T-helper 2 cell treated with Interferon-gamma antibody and Interleukin-4, amounts not matched to agents 5 μg/mL and 100 μg/mL, for 36 hours (primary cell): ENCODE measurements around the gene KLHDC4.
"Not testable (repeated sequence)": the region's sequence is repeated elsewhere in the genome, so short reads cannot be mapped to it uniquely, and the experiment has no call there.

Experiments
- DNase-seq: peaks from one replicate; pipeline ENCODE4 v3.0.0; 2021; ENCODE audit warnings: low spot score
- H3K27ac Mint-ChIP-seq: one replicate; pipeline ENCODE4 v1.8.0; 2021; ENCODE audit warnings: mild to moderate bottlenecking, mixed read lengths
- H3K27me3 Mint-ChIP-seq: one replicate; pipeline ENCODE4 v1.8.0; 2021; ENCODE audit warnings: low read depth, mixed read lengths
- H3K36me3 Mint-ChIP-seq: one replicate; pipeline ENCODE4 v1.8.0; 2021; ENCODE audit warnings: low read depth, mixed read lengths
- H3K4me1 Mint-ChIP-seq: one replicate; pipeline ENCODE4 v1.8.0; 2021; ENCODE audit warnings: low read depth, mixed read lengths
- H3K4me3 Mint-ChIP-seq: one replicate; pipeline ENCODE4 v1.8.0; 2022; ENCODE audit warnings: mild to moderate bottlenecking, moderate library complexity, mixed read lengths
- H3K9me3 Mint-ChIP-seq: one replicate; pipeline ENCODE4 v1.8.0; 2021; ENCODE audit warnings: mixed read lengths

KLHDC4 gene

GRCh38 chr16:87725596-87726235 is 40.1 kb downstream of the KLHDC4 start:
- H3K36me3 Mint-ChIP-seq = peaks cover 46% of the 10 kb centered on the region
- no peak for DNase-seq
- no peak overlapping the region for H3K4me3 Mint-ChIP-seq
- no peaks in the 10 kb centered on the region for H3K27me3 Mint-ChIP-seq
- H3K27ac Mint-ChIP-seq = no peak overlapping the region
- H3K4me1 Mint-ChIP-seq = peaks cover 4% of the 10 kb centered on the region
- H3K9me3 Mint-ChIP-seq = no peaks in the 10 kb centered on the region

GRCh38 chr16:87724490-87725291 is 41.1 kb downstream of the KLHDC4 start:
- H3K36me3 Mint-ChIP-seq = peaks cover 40% of the 10 kb centered on the region
- H3K27ac Mint-ChIP-seq = no peak overlapping the region
- no peak for DNase-seq
- no peaks in the 10 kb centered on the region for H3K27me3 Mint-ChIP-seq
- H3K4me1 Mint-ChIP-seq = peaks cover 4% of the 10 kb centered on the region
- H3K4me3 Mint-ChIP-seq = no peak overlapping the region
- H3K9me3 Mint-ChIP-seq = no peaks in the 10 kb centered on the region

- DNase-seq = no peak
- H3K27me3 Mint-ChIP-seq = no peaks in the 10 kb centered on the region
- no peak overlapping the region for H3K27ac Mint-ChIP-seq
- no peaks in the 10 kb centered on the region for H3K9me3 Mint-ChIP-seq
- H3K36me3 Mint-ChIP-seq = peaks cover 40% of the 10 kb centered on the region
- H3K4me1 Mint-ChIP-seq = peaks cover 4% of the 10 kb centered on the region
- H3K4me3 Mint-ChIP-seq = no peak overlapping the region
Observed at GRCh38 chr16:87723226-87723623, 42.6 kb downstream of the KLHDC4 start.

GRCh38 chr16:87722590-87723225 is 43.1 kb downstream of the KLHDC4 start:
- no peaks in the 10 kb centered on the region for H3K27me3 Mint-ChIP-seq
- peaks cover 4% of the 10 kb centered on the region for H3K4me1 Mint-ChIP-seq
- no peaks in the 10 kb centered on the region for H3K9me3 Mint-ChIP-seq
- no peak overlapping the region for H3K27ac Mint-ChIP-seq
- peaks cover 40% of the 10 kb centered on the region for H3K36me3 Mint-ChIP-seq
- no peak overlapping the region for H3K4me3 Mint-ChIP-seq
- DNase-seq = no peak

- Mint-ChIP-seq H3K27ac (no peak overlapping the region), H3K4me3 (no peak overlapping the region), H3K4me1 (peaks cover 4% of the 10 kb centered on the region), H3K27me3 (no peaks in the 10 kb centered on the region), H3K9me3 (no peaks in the 10 kb centered on the region), H3K36me3 (peaks cover 36% of the 10 kb centered on the region)
- DNase-seq = no peak
Observed at GRCh38 chr16:87721622-87722585, 43.9 kb downstream of the KLHDC4 start.

GRCh38 chr16:87720446-87720845 is 45.3 kb downstream of the KLHDC4 start:
- no peak overlapping the region for H3K4me3 Mint-ChIP-seq
- DNase-seq = no peak
- H3K4me1 Mint-ChIP-seq = peaks cover 4% of the 10 kb centered on the region
- H3K27ac Mint-ChIP-seq = no peak overlapping the region
- no peaks in the 10 kb centered on the region for H3K27me3 Mint-ChIP-seq
- H3K9me3 Mint-ChIP-seq = no peaks in the 10 kb centered on the region
- H3K36me3 Mint-ChIP-seq = peaks cover 30% of the 10 kb centered on the region

GRCh38 chr16:87718831-87719230 is 47.0 kb downstream of the KLHDC4 start:
- H3K9me3 Mint-ChIP-seq, H3K4me3 Mint-ChIP-seq: not testable (repeated sequence)

GRCh38 chr16:87715658-87716057 is 50.1 kb downstream of the KLHDC4 start:
- peaks cover 26% of the 10 kb centered on the region for H3K36me3 Mint-ChIP-seq
- no peak for DNase-seq
- H3K4me3 Mint-ChIP-seq = no peak overlapping the region

More at GRCh38 chr16:87718831-87719230, 47.0 kb downstream of the KLHDC4 start:
- not testable (repeated sequence) for DNase-seq, H3K27me3 Mint-ChIP-seq, H3K4me1 Mint-ChIP-seq, H3K27ac Mint-ChIP-seq
- peaks cover 31% of the 10 kb centered on the region for H3K36me3 Mint-ChIP-seq

GRCh38 chr16:87715231-87715630 is 50.6 kb downstream of the KLHDC4 start:
- Mint-ChIP-seq H3K4me1 (peaks cover 10% of the 10 kb centered on the region), H3K4me3 (no peak overlapping the region), H3K27me3 (no peaks in the 10 kb centered on the region), H3K27ac (peak overlapping the region; percentile 58), H3K9me3 (no peaks in the 10 kb centered on the region), H3K36me3 (peaks cover 28% of the 10 kb centered on the region)
- no peak for DNase-seq

More at GRCh38 chr16:87715658-87716057, 50.1 kb downstream of the KLHDC4 start:
- Mint-ChIP-seq H3K9me3 (no peaks in the 10 kb centered on the region), H3K4me1 (peaks cover 10% of the 10 kb centered on the region), H3K27ac (peak overlapping the region; percentile 11), H3K27me3 (no peaks in the 10 kb centered on the region)

- no peak overlapping the region for H3K4me3 Mint-ChIP-seq
- peaks cover 25% of the 10 kb centered on the region for H3K36me3 Mint-ChIP-seq
- no peak for DNase-seq
- no peaks in the 10 kb centered on the region for H3K9me3 Mint-ChIP-seq
- no peaks in the 10 kb centered on the region for H3K27me3 Mint-ChIP-seq
- H3K4me1 Mint-ChIP-seq = peaks cover 10% of the 10 kb centered on the region
- peak overlapping the region; percentile 80 for H3K27ac Mint-ChIP-seq
Observed at GRCh38 chr16:87713451-87714229, 52.1 kb downstream of the KLHDC4 start.

- Mint-ChIP-seq H3K4me1 (peaks cover 10% of the 10 kb centered on the region), H3K27me3 (no peaks in the 10 kb centered on the region), H3K9me3 (no peaks in the 10 kb centered on the region), H3K4me3 (no peak overlapping the region), H3K36me3 (peaks cover 32% of the 10 kb centered on the region), H3K27ac (no peak overlapping the region)
- no peak for DNase-seq
Observed at GRCh38 chr16:87712184-87712762, 53.5 kb downstream of the KLHDC4 start.

GRCh38 chr16:87710887-87711286 is 54.9 kb downstream of the KLHDC4 start:
- Mint-ChIP-seq H3K27ac (no peak overlapping the region), H3K4me1 (peaks cover 10% of the 10 kb centered on the region), H3K4me3 (no peak overlapping the region), H3K36me3 (peaks cover 32% of the 10 kb centered on the region), H3K9me3 (no peaks in the 10 kb centered on the region), H3K27me3 (no peaks in the 10 kb centered on the region)
- DNase-seq = no peak
